Body of pancreas (tissue), 4 donors: ENCODE results near the gene SCAF11.

ENCODE experiments used
- CTCF ChIP-seq, 7 experiments: fragments of 450-650 bp in 4 of 7; fragments of 200-600 bp in 3 of 7; sonication (generic) in 3 of 7; IDR thresholded peaks; one replicate each; pipeline ENCODE4 v1.5.1; 2016 to 2019; ENCODE audit warnings: antibody characterized with exemption in 7 of 7
- POLR2A ChIP-seq, 3 donors: fragments of 450-650 bp; IDR thresholded peaks; one replicate each; pipeline ENCODE4 v1.6.1; 2016; ENCODE audit warnings: antibody characterized with exemption in 3 of 3, mild to moderate bottlenecking in 2 of 3

GRCh38 chr12:45878630-45879255, 111.6 kb downstream of the SCAF11 start:
- TF ChIP-seq CTCF (IDR thresholded peaks at IDR 0.05) (no peak), POLR2A (IDR thresholded peaks at IDR 0.05) (no peak)
